Neural cell (in vitro differentiated cells): Measurements from ENCODE around the gene NXF3. TPM values are rescaled to one million over a fixed set of nuclear protein-coding genes. Genes with fewer than 3 reads are reported as not detected.
A peak's percentile ranks its signal among the peaks of the same experiment; 100 is the strongest.

Experiments
- H2AFZ ChIP-seq: fragments of 200-600, 300-800 bp; sonication (generic), shearing (Covaris generic); 2 replicates; pipeline ENCODE4 v1.6.0; 2014; ENCODE audit warnings: low read depth, mild to moderate bottlenecking, antibody characterized with exemption, low read length, moderate library complexity
- H3F3A ChIP-seq: fragments of 200-600 bp; shearing (Covaris generic); 2 replicates; pipeline ENCODE4 v1.6.1; 2016; ENCODE audit warnings: mild to moderate bottlenecking, moderate library complexity, mixed read lengths, antibody characterized with exemption, low read length; ENCODE audit not compliant: insufficient read depth, poor library complexity, severe bottlenecking
- H3K27ac ChIP-seq: fragments of 200-600, 300-800 bp; sonication (generic), shearing (Covaris generic); 2 replicates; pipeline ENCODE4 v1.5.1; 2014; ENCODE audit warnings: mild to moderate bottlenecking, low read length, moderate library complexity
- H3K27me3 ChIP-seq: fragments of 300-800, 200-600 bp; sonication (generic), shearing (Covaris generic); 2 replicates; pipeline ENCODE4 v1.6.0; 2014; ENCODE audit warnings: mild to moderate bottlenecking, low read depth, low read length, moderate library complexity; ENCODE audit not compliant: insufficient read depth
- H3K36me3 ChIP-seq: fragments of 300-800, 200-600 bp; sonication (generic), shearing (Covaris generic); 2 replicates; pipeline ENCODE4 v1.5.1; 2014; ENCODE audit warnings: mild to moderate bottlenecking, antibody characterized with exemption, low read length, moderate library complexity; ENCODE audit not compliant: insufficient read depth
- H3K4me2 ChIP-seq: fragments of 300-800, 200-600 bp; sonication (generic), shearing (Covaris generic); 2 replicates; pipeline ENCODE4 v1.6.0; 2014; ENCODE audit warnings: mild to moderate bottlenecking, low read length
- H3K4me3 ChIP-seq: fragments of 300-800, 200-600 bp; sonication (generic), shearing (Covaris generic); 2 replicates; pipeline ENCODE4 v1.5.1; 2014; ENCODE audit warnings: mild to moderate bottlenecking, low read length, moderate library complexity
- H3K79me2 ChIP-seq: fragments of 200-600 bp; shearing (Covaris generic); replicated peaks from 2 replicates; pipeline ENCODE4 v1.6.0; 2014; ENCODE audit warnings: mild to moderate bottlenecking, low read length, moderate library complexity; ENCODE audit not compliant: insufficient read depth
- H3K9ac ChIP-seq: fragments of 300-800, 200-600 bp; sonication (generic), shearing (Covaris generic); 2 replicates; pipeline ENCODE4 v1.6.1; 2016; ENCODE audit warnings: mild to moderate bottlenecking, low read length, mixed read lengths
- H3K9me2 ChIP-seq: fragments of 200-600 bp; shearing (Covaris generic); 2 replicates; pipeline ENCODE4 v1.6.1; 2016; ENCODE audit warnings: mild to moderate bottlenecking, low read length, mixed read lengths; ENCODE audit not compliant: insufficient read depth
- H3K9me3 ChIP-seq: fragments of 200-600, 300-800 bp; sonication (generic), shearing (Covaris generic); 2 replicates; pipeline ENCODE4 v1.6.1; 2016; ENCODE audit warnings: mild to moderate bottlenecking, mixed run types, low read length, moderate library complexity, mixed read lengths
- H4K20me1 ChIP-seq: fragments of 200-600 bp; shearing (Covaris generic); 2 replicates; pipeline ENCODE4 v1.6.1; 2016; ENCODE audit warnings: mild to moderate bottlenecking, mixed run types; ENCODE audit not compliant: insufficient read depth
- CTCF ChIP-seq: fragments of 450-650 bp; IDR thresholded peaks from 2 replicates; pipeline ENCODE4 v1.5.1; 2014; ENCODE audit warnings: antibody characterized with exemption, mild to moderate bottlenecking, moderate library complexity; ENCODE audit not compliant: poor library complexity, severe bottlenecking
- EP300 ChIP-seq: fragments of 450-650 bp; conservative IDR thresholded peaks from 2 replicates; pipeline ENCODE4 v1.6.1; 2014; ENCODE audit warnings: antibody characterized with exemption, mild to moderate bottlenecking, moderate library complexity; ENCODE audit not compliant: poor library complexity, severe bottlenecking
- EZH2 ChIP-seq: fragments of 200-600, 300-800 bp; shearing (Covaris generic), sonication (generic); IDR thresholded peaks from 2 replicates; pipeline ENCODE4 v1.6.1; 2014; ENCODE audit warnings: antibody characterized with exemption, low read length, borderline replicate concordance, mild to moderate bottlenecking; ENCODE audit not compliant: insufficient read depth, poor library complexity, severe bottlenecking
- MXI1 ChIP-seq: fragments of 450-650 bp; conservative IDR thresholded peaks from 2 replicates; pipeline ENCODE4 v1.6.1; 2014; ENCODE audit warnings: antibody characterized with exemption, mild to moderate bottlenecking; ENCODE audit not compliant: poor library complexity, severe bottlenecking
- POLR2AphosphoS5 ChIP-seq: IDR thresholded peaks from 2 replicates; pipeline ENCODE4 v1.6.1; 2012
- RAD21 ChIP-seq: fragments of 450-650 bp; conservative IDR thresholded peaks from 2 replicates; pipeline ENCODE4 v1.6.1; 2014; ENCODE audit warnings: antibody characterized with exemption, mild to moderate bottlenecking, moderate library complexity
- SMC3 ChIP-seq: fragments of 450-650 bp; conservative IDR thresholded peaks from 2 replicates; pipeline ENCODE4 v1.6.1; 2014; ENCODE audit warnings: antibody characterized with exemption, mild to moderate bottlenecking, moderate library complexity; ENCODE audit not compliant: poor library complexity
- TAF1 ChIP-seq: IDR thresholded peaks from 2 replicates; pipeline ENCODE4 v1.6.1; 2012; ENCODE audit warnings: low read depth
- polyA plus RNA-seq: library from polyadenylated mRNA; depleted of rRNA; stranded (reverse); fragments of >200 nt; gene quantifications from 2 replicates; pipeline ENCODE4 v1.2.3, GENCODE V29; 2014
- TF ChIP-seq, protein P1 (sequence below): IDR thresholded peaks from 2 replicates; pipeline ENCODE4 v1.6.1; 2012; ENCODE audit warnings: borderline replicate concordance

Gene NXF3
- polyA plus RNA-seq, 1 donor from 2014 or later: not detected

DNA sequence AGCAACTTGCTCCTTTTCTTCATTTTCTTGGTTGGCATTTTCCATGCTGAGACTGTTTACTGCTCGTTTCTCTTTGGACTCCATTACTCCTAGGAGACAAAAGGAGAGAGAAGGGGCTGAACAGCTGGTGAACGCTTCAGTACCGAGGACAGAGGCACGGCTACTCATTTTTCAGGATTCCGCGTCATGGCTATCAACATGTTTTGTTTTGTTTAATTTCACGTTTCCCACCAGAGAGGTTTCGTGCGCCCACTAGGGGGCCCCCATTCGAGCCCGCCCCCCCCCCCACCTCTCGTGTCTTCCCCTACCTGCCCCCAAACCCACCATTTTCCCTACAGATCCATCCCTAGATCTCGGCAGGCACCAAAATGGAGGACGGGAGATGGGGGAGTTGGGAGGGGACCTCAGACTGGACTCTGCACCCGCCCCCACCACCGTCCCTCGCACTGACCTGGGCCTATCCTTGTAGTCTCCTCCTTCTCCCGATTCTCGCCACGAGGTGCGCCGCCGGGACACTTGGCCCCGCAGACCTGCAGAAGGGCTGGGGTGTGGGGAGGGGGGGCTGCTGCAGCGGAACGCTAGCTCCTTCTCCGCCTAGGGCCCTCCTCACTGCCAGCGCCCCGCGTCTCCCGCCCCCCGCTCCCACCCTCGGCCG is 29.6 kb downstream of the NXF3 start:
- H3K9ac ChIP-seq: peak overlapping the region; percentile 95
- no peaks in the 10 kb centered on the region for H3K9me2 ChIP-seq
- H2AFZ ChIP-seq: peak overlapping the region; percentile 27
- no peaks in the 10 kb centered on the region for H4K20me1 ChIP-seq
- TF ChIP-seq EP300 (no peak), RAD21 (no peak), MXI1 (no peak), TAF1 (no peak), CTCF (no peak), SMC3 (no peak)
- TF ChIP-seq, protein P1, sequence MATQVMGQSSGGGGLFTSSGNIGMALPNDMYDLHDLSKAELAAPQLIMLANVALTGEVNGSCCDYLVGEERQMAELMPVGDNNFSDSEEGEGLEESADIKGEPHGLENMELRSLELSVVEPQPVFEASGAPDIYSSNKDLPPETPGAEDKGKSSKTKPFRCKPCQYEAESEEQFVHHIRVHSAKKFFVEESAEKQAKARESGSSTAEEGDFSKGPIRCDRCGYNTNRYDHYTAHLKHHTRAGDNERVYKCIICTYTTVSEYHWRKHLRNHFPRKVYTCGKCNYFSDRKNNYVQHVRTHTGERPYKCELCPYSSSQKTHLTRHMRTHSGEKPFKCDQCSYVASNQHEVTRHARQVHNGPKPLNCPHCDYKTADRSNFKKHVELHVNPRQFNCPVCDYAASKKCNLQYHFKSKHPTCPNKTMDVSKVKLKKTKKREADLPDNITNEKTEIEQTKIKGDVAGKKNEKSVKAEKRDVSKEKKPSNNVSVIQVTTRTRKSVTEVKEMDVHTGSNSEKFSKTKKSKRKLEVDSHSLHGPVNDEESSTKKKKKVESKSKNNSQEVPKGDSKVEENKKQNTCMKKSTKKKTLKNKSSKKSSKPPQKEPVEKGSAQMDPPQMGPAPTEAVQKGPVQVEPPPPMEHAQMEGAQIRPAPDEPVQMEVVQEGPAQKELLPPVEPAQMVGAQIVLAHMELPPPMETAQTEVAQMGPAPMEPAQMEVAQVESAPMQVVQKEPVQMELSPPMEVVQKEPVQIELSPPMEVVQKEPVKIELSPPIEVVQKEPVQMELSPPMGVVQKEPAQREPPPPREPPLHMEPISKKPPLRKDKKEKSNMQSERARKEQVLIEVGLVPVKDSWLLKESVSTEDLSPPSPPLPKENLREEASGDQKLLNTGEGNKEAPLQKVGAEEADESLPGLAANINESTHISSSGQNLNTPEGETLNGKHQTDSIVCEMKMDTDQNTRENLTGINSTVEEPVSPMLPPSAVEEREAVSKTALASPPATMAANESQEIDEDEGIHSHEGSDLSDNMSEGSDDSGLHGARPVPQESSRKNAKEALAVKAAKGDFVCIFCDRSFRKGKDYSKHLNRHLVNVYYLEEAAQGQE: no peak
- peak overlapping the region; percentile 91 for H3K27ac ChIP-seq
- no peaks in the 10 kb centered on the region for H3K27me3 ChIP-seq
- no peaks in the 10 kb centered on the region for H3F3A ChIP-seq
- no peaks in the 10 kb centered on the region for H3K79me2 ChIP-seq
- H3K4me2 ChIP-seq: peak overlapping the region; percentile 65
- no peaks in the 10 kb centered on the region for H3K36me3 ChIP-seq
- no peaks in the 10 kb centered on the region for H3K9me3 ChIP-seq
- peak overlapping the region; percentile 79 for H3K4me3 ChIP-seq

GRCh38 chrX:103061486-103061885 is 31.5 kb downstream of the NXF3 start:
- no peak overlapping the region for H3K4me2 ChIP-seq
- no peaks in the 10 kb centered on the region for H3K79me2 ChIP-seq
- H3K9ac ChIP-seq: no peak overlapping the region
- H3K4me3 ChIP-seq: no peak overlapping the region
- H2AFZ ChIP-seq: no peak overlapping the region
- TF ChIP-seq MXI1 (no peak), CTCF (no peak), EP300 (no peak), EZH2 (no peak), TAF1 (no peak), RAD21 (no peak), POLR2AphosphoS5 (no peak), SMC3 (no peak)
- TF ChIP-seq, protein P1: no peak
- H4K20me1 ChIP-seq: no peaks in the 10 kb centered on the region
- no peaks in the 10 kb centered on the region for H3F3A ChIP-seq
- no peaks in the 10 kb centered on the region for H3K36me3 ChIP-seq
- H3K9me2 ChIP-seq: no peaks in the 10 kb centered on the region
- H3K27me3 ChIP-seq: no peaks in the 10 kb centered on the region
- no peaks in the 10 kb centered on the region for H3K9me3 ChIP-seq
- H3K27ac ChIP-seq: no peak overlapping the region
